Psoas muscle (tissue), 8 donors: ENCODE results near the gene PPP1R12B. TPM values are rescaled to one million over a fixed set of nuclear protein-coding genes. Genes with fewer than 3 reads are reported as not detected.
"Not testable (repeated sequence)": the region's sequence is repeated elsewhere in the genome, so short reads cannot be mapped to it uniquely, and the experiment has no call there.

ENCODE experiments used
- ATAC-seq, 4 donors: fragments of 200-7000 bp; cut with Tn5 transposase; one replicate each; pipeline ENCODE4 v1.9.1; 2020; ENCODE audit warnings: moderate library complexity in 3 of 4, mild to moderate bottlenecking in 2 of 4
- DNase-seq, 2 donors: peaks; one replicate each; pipeline ENCODE4 v3.0.0-alpha.2; 2020
- H3K27ac ChIP-seq: fragments of 200-600 bp; one replicate; pipeline ENCODE4 v1.8.0; 2022
- H3K27me3 ChIP-seq, 3 donors: fragments of 200-600 bp in 1 of 3; one replicate each; pipeline versions ENCODE4 v1.6.1 to v1.8.0; 2013 to 2022; ENCODE audit warnings: low read length in 2 of 3, mild to moderate bottlenecking in 2 of 3, moderate library complexity in 1 of 3; ENCODE audit not compliant: insufficient read depth in 3 of 3
- H3K36me3 ChIP-seq, 2 donors: fragments of 200-600 bp in 1 of 2; one replicate each; pipeline versions ENCODE4 v1.6.1 to v1.8.0; 2013 to 2022; ENCODE audit warnings: low read depth in 1 of 2, mild to moderate bottlenecking in 1 of 2, moderate library complexity in 1 of 2; ENCODE audit not compliant: insufficient read depth in 1 of 2
- H3K4me1 ChIP-seq: fragments of 200-600 bp; one replicate; pipeline ENCODE4 v1.8.0; 2022
- H3K4me3 ChIP-seq: fragments of 200-600 bp; one replicate; pipeline ENCODE4 v1.8.0; 2022; ENCODE audit warnings: mild to moderate bottlenecking
- H3K9me3 ChIP-seq: fragments of 200-600 bp; one replicate; pipeline ENCODE4 v1.8.0; 2022
- WGBS, 3 donors: extraction: QIAGEN DNeasy Blood & Tissue Kit; methylation state at CpG; one replicate each; pipeline versions ENCODE4 v1.1.6 to v1.1.7; 2013; 5-methylcytosine and 5-hydroxymethylcytosine counted together
- intact Hi-C, 2 donors: fragments of 100-400 bp; cut with DNase I; formaldehyde crosslinking; loops; one replicate each; pipeline versions ENCODE4 v1.11.0 to v1.14.2; 2022
- polyA plus RNA-seq, 3 donors: library from polyadenylated mRNA; stranded (reverse); fragments of 200-250 nt; gene quantifications; one replicate each; pipeline ENCODE4 v1.2.3, GENCODE V29; 2013
- total RNA-seq, 4 donors: library from RNA; stranded (reverse); fragmentation: NEBNext Ultra II Directional in 2 of 4; extraction: Animal tissue kit (Norgen Biotek cat#: 25700) in 2 of 4; gene quantifications; one replicate each; pipeline versions ENCODE4 v1.2.1 to v1.2.4, GENCODE V29; 2021 to 2023
- TF ChIP-seq, protein P1 (sequence below): fragments of 200-600 bp; IDR thresholded peaks from one replicate; pipeline ENCODE4 v1.8.0; 2022; ENCODE audit warnings: antibody characterized with exemption
- donor health status: healthy with polysubstance abuse.
- donor health status: DM: no; HTN: no; CAD: no; lungs with moderate emphysema.
- donor health status: Bipolar disorder and iron deficiency.
- donor health status: healthy.
- donor health status: DM: yes; HTN: yes; CAD: no.
- donor health status: DM: no; HTN: no; CAD: no.
- donor health status: DM: no; HTN: no; CAD: no.
- donor health status: DM: yes; HTN: yes; CAD: no.

The PPP1R12B gene
- total and polyA plus RNA-seq, 7 donors: 8.3 to 189 (median 86.1) TPM

- peaks cover 68% of the 10 kb centered on the region for H3K4me1 ChIP-seq
- TF ChIP-seq, protein P1, sequence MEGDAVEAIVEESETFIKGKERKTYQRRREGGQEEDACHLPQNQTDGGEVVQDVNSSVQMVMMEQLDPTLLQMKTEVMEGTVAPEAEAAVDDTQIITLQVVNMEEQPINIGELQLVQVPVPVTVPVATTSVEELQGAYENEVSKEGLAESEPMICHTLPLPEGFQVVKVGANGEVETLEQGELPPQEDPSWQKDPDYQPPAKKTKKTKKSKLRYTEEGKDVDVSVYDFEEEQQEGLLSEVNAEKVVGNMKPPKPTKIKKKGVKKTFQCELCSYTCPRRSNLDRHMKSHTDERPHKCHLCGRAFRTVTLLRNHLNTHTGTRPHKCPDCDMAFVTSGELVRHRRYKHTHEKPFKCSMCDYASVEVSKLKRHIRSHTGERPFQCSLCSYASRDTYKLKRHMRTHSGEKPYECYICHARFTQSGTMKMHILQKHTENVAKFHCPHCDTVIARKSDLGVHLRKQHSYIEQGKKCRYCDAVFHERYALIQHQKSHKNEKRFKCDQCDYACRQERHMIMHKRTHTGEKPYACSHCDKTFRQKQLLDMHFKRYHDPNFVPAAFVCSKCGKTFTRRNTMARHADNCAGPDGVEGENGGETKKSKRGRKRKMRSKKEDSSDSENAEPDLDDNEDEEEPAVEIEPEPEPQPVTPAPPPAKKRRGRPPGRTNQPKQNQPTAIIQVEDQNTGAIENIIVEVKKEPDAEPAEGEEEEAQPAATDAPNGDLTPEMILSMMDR: peak; percentile 69
- H3K9me3 ChIP-seq, DNase-seq, H3K36me3 ChIP-seq, H3K27me3 ChIP-seq, H3K4me3 ChIP-seq, intact Hi-C loops: not testable (repeated sequence)
- peak; percentile 47 to 61 (median 51) for ATAC-seq
- peak overlapping the region; percentile 87 for H3K27ac ChIP-seq
- 18 to 22% (median 21%) methylated on average over 4 of the region's 4 CpGs for WGBS, 3 donors
Observed at GRCh38 chr1:202464153-202464742, 115.7 kb downstream of the PPP1R12B start.

DNA sequence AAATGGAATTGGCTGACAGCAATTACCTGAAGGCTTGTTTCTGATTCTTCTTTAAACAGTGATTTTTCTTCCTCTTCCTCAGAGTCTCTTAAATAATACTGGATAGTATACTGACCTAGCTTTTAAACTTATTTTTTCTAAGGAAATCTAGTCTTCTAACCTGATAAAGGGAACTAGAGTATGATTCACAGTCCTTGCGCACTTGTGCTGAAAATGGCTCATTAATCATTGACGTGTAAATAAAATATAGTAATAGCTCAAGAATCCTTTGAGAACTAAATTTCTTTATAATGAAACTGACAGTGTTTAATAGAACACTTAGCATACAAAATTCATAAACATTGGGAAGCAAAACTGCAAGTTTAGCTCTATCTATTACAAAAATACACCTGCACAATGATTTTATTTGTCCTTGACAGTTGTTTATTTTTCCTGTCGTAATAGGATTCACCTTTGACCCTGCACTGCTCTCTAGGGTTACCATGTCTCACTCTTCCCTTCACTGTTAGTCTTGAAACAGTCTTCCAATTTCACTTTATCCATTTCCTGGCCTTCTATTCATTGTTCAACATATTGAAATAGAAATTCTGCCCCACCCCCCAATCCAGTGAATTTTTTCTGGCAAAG, 117.3 kb downstream of the PPP1R12B start:
- not testable (repeated sequence) for H3K9me3 ChIP-seq, H3K27me3 ChIP-seq, H3K36me3 ChIP-seq, DNase-seq, H3K4me3 ChIP-seq
- intact Hi-C loops: loop anchor here in 1 of 2 donors (5.0 kb wide), 1 partner anchor 252 kb away; no protein-coding TSS in a partner anchor
- H3K27ac ChIP-seq: peak overlapping the region; percentile 56
- WGBS, 3 donors: 31 to 59% (median 40%) methylated on average over 3 of the region's 3 CpGs
- peaks cover 59% of the 10 kb centered on the region for H3K4me1 ChIP-seq
- ATAC-seq: peak in 2 of 4 donors; percentile 21 to 36

- not testable (repeated sequence) for H3K27me3 ChIP-seq, DNase-seq, ATAC-seq, H3K9me3 ChIP-seq, H3K4me3 ChIP-seq, H3K36me3 ChIP-seq
- Histone ChIP-seq H3K27ac (peak overlapping the region; percentile 56), H3K4me1 (peaks cover 58% of the 10 kb centered on the region)
- intact Hi-C loops: loop anchor here in 1 of 2 donors (5.0 kb wide), 1 partner anchor 251 kb away; no protein-coding TSS in a partner anchor
Observed at GRCh38 chr1:202466339-202466738, 117.8 kb downstream of the PPP1R12B start.

DNA sequence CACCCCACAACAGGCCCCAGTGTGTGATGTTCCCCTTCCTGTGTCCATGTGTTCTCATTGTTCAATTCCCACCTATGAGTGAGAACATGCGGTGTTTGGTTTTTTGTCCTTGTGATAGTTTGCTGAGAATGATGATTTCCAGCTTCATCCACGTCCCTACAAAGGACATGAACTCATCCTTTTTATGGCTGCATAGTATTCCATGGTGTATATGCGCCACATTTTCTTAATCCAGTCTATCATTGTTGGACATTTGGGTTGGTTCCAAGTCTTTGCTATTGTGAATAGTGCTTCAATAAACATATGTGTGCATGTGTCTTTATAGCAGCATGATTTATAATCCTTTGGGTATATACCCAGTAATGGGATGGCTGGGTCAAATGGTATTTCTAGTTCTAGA, 118.9 kb downstream of the PPP1R12B start:
- H3K4me1 ChIP-seq: peaks cover 54% of the 10 kb centered on the region
- H3K4me3 ChIP-seq, H3K36me3 ChIP-seq, H3K9me3 ChIP-seq, ATAC-seq, H3K27ac ChIP-seq, H3K27me3 ChIP-seq, DNase-seq: not testable (repeated sequence)
- intact Hi-C loops: loop anchor here in 1 of 2 donors (5.0 kb wide), 1 partner anchor 250 kb away; no protein-coding TSS in a partner anchor
- 83 to 96% (median 90%) methylated on average over 2 of the region's 3 CpGs for WGBS, 3 donors

- 81 to 97% (median 95%) methylated on average over 3 of the region's 3 CpGs for WGBS, 3 donors
- not testable (repeated sequence) for H3K9me3 ChIP-seq, H3K27me3 ChIP-seq, H3K36me3 ChIP-seq, H3K4me3 ChIP-seq, DNase-seq
- peak in 3 of 4 donors; percentile 26 to 45 (median 44) for ATAC-seq
- intact Hi-C loops: loop anchor here in 1 of 2 donors (5.0 kb wide), 1 partner anchor 249 kb away; no protein-coding TSS in a partner anchor
- Histone ChIP-seq H3K4me1 (peaks cover 60% of the 10 kb centered on the region), H3K27ac (peak overlapping the region; percentile 54)
Observed at GRCh38 chr1:202468695-202469094, 120.2 kb downstream of the PPP1R12B start.

DNA sequence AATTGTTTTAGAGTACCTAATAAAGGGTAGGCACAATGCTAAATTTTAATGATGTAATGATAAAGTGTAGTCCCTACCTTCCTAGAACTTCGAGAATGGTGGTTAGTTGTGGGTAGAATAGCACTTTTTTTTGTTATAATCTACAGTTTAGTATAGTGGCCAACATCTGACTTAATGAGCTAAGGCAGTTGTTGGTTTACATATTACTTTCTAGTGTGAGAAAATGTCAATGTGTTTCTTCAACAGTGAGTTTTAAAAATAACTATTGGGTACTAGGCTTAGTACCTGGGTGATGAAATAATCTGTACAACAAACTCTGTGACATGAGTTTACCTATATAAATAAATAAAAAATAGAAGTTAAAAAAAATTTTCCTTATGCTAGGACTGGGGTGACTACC, 120.6 kb downstream of the PPP1R12B start:
- intact Hi-C loops: loop anchor here in 1 of 2 donors (5.0 kb wide), 1 partner anchor 248 kb away; no protein-coding TSS in a partner anchor
- H3K27me3 ChIP-seq, H3K4me3 ChIP-seq, H3K36me3 ChIP-seq, H3K9me3 ChIP-seq, ATAC-seq, DNase-seq: not testable (repeated sequence)
- H3K27ac ChIP-seq: peak overlapping the region; percentile 54
- WGBS, 3 donors: 91 to 100% (median 93%) methylated on average over 1 of the region's 1 CpG
- H3K4me1 ChIP-seq: peaks cover 60% of the 10 kb centered on the region

DNA sequence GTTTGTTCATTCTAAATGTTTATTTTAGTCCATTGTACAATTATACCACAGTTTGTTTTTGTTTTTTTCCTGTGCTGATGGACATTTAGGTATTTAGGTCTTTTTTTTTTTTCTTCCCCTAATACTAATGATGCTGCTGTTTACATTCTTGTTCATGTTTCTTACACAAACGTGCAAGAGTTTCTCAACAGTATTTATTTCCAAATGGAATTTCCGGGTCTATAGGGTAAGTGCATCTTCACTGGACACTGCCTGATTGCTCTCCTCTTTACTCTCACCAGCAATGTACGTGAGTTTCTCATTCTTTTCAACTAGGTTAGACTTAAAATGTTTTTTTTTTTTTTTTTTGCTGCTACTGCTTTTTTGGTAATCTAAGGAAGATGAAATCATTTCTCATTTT, 122.7 kb downstream of the PPP1R12B start:
- TF ChIP-seq, protein P1: no peak
- Histone ChIP-seq H3K27me3 (no peaks in the 10 kb centered on the region), H3K27ac (no peak overlapping the region), H3K36me3 (peaks cover 0 to 5% of the 10 kb centered on the region in 2 donors), H3K4me1 (peaks cover 48% of the 10 kb centered on the region), H3K4me3 (no peak overlapping the region), H3K9me3 (no peaks in the 10 kb centered on the region)
- no peak for DNase-seq
- no peak for ATAC-seq
- intact Hi-C loops: no loop called here
- 82 to 86% (median 85%) methylated on average over 3 of the region's 3 CpGs for WGBS, 3 donors

- H3K9me3 ChIP-seq, H3K4me3 ChIP-seq, intact Hi-C loops, H3K27me3 ChIP-seq, DNase-seq, H3K36me3 ChIP-seq: not testable (repeated sequence)
- peak overlapping the region; percentile 69 for H3K27ac ChIP-seq
- 39 to 51% (median 39%) methylated on average over 2 of the region's 2 CpGs for WGBS, 3 donors
- peak in 2 of 4 donors; percentile 32 to 38 for ATAC-seq
- peaks cover 54% of the 10 kb centered on the region for H3K4me1 ChIP-seq
Observed at GRCh38 chr1:202472347-202473124, 124.0 kb downstream of the PPP1R12B start.
